GM18868 (cell line): ENCODE data around the gene RAP1B.

ENCODE experiments used
- ATAC-seq: cut with Tn5 transposase; IDR thresholded peaks from one replicate; pipeline ENCODE4 v1.9.1; 2021; ENCODE audit warnings: mild to moderate bottlenecking, moderate library complexity; ENCODE audit not compliant: unreplicated experiment

RAP1B gene

GRCh38 chr12:68686595-68687521, 76.2 kb downstream of the RAP1B start, which contains the start of gene NUP107:
NUP107 (plus strand) TSS chr12:68686978; CDS start chr12:68687066, 88 bp downstream.
- ATAC-seq: peak; percentile 97

- no peak for ATAC-seq
These were observed 84.8 kb downstream of the RAP1B start for GRCh38 chr12:68695454-68695853.

DNA sequence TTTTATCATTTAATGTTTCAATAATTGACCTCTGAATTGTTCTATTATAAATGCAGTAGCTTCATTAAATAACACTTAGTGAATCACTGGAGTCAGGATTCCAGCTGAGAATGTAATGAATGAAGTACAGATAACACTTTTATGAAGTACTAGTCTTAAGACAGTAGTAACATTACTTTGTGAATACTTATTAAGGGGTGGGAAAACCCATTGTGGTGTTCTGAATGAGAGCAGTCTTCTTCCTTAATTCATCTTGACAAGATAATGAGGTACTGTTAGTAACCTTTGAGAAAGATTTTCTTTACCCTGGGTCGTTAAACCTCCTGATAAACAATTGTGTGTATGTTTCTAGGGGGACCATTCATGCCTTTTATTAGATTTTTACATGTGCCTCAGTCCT, 88.8 kb downstream of the RAP1B start:
- ATAC-seq: no peak
